Lower leg skin (tissue), 4 donors: Measurements from ENCODE around the gene PRRT3. TPM values are rescaled to one million over a fixed set of nuclear protein-coding genes. Genes with fewer than 3 reads are reported as not detected.
"Not testable (repeated sequence)": the region's sequence is repeated elsewhere in the genome, so short reads cannot be mapped to it uniquely, and the experiment has no call there.

Experiments
- DNase-seq, 2 donors: peaks; one replicate each; pipeline ENCODE4 v3.0.0-alpha.2; 2019; ENCODE audit warnings: low spot score in 2 of 2
- H3K4me3 ChIP-seq: fragments of 200-600 bp; sonication (generic); 2 replicates; pipeline ENCODE4 v1.5.1; 2017; ENCODE audit warnings: mild to moderate bottlenecking, low read depth; ENCODE audit not compliant: poor library complexity, severe bottlenecking
- POLR2A ChIP-seq, 2 donors: fragments of 450-650 bp; IDR thresholded peaks; one replicate each; pipeline ENCODE4 v1.6.1; 2016 to 2017; ENCODE audit warnings: antibody characterized with exemption in 2 of 2, mild to moderate bottlenecking in 1 of 2, moderate library complexity in 1 of 2
- WGBS, 2 donors: methylation state at CpG; one replicate each; pipeline ENCODE4 v1.1.5; 2018; 5-methylcytosine and 5-hydroxymethylcytosine counted together
- intact Hi-C: fragments of 100-400 bp; cut with DNase I; formaldehyde crosslinking; loops from one replicate; pipeline ENCODE4 v1.15.0; 2023; ENCODE audit warnings: low total_unique reads
- total RNA-seq, 4 donors: library from RNA; depleted of rRNA; stranded (reverse); fragments of >200 nt; gene quantifications; one replicate each; pipeline ENCODE4 v1.1.0, GENCODE V29; 2016
- TF ChIP-seq, protein P1 (sequence below), 3 donors: fragments of 450-650 bp; IDR thresholded peaks; one replicate each; pipeline ENCODE4 v1.5.1; 2016; ENCODE audit warnings: antibody characterized with exemption in 3 of 3, mild to moderate bottlenecking in 3 of 3, moderate library complexity in 2 of 3

Gene PRRT3
- total RNA-seq, 4 donors from 2014 or later, result 3.2 to 6.4 (median 4.0) TPM

DNA sequence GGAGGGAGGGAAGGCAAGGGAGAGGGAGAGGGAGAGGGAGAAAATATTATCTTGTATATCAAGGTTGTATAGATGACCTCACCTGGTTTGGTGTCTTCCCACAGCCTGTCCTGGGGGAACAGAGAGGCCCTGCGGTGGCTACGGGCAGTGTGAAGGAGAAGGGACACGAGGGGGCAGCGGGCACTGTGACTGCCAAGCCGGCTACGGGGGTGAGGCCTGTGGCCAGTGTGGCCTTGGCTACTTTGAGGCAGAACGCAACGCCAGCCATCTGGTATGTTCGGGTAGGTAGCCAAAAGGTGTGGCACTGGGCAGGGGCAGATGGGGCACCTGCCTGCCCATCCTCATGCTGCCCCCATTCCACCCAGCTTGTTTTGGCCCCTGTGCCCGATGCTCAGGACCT is 11.5 kb downstream of the PRRT3 start:
- no peak for TF ChIP-seq POLR2A (IDR thresholded peaks at IDR 0.05)
- TF ChIP-seq, protein P1, sequence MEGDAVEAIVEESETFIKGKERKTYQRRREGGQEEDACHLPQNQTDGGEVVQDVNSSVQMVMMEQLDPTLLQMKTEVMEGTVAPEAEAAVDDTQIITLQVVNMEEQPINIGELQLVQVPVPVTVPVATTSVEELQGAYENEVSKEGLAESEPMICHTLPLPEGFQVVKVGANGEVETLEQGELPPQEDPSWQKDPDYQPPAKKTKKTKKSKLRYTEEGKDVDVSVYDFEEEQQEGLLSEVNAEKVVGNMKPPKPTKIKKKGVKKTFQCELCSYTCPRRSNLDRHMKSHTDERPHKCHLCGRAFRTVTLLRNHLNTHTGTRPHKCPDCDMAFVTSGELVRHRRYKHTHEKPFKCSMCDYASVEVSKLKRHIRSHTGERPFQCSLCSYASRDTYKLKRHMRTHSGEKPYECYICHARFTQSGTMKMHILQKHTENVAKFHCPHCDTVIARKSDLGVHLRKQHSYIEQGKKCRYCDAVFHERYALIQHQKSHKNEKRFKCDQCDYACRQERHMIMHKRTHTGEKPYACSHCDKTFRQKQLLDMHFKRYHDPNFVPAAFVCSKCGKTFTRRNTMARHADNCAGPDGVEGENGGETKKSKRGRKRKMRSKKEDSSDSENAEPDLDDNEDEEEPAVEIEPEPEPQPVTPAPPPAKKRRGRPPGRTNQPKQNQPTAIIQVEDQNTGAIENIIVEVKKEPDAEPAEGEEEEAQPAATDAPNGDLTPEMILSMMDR (IDR thresholded peaks at IDR 0.05), result no peak
- intact Hi-C loops, result no loop called here
- DNase-seq, result no peak
- 93 to 97% methylated on average over 9 to 10 of the region's 10 CpGs for WGBS, 2 donors
- H3K4me3 ChIP-seq, result no peak overlapping the region

GRCh38 chr3:9939906-9940305 is 12.3 kb downstream of the PRRT3 start:
- intact Hi-C loops, DNase-seq, H3K4me3 ChIP-seq: not testable (repeated sequence)
- WGBS, 2 donors, result 91 to 95% methylated on average over 22 to 26 of the region's 32 CpGs

DNA sequence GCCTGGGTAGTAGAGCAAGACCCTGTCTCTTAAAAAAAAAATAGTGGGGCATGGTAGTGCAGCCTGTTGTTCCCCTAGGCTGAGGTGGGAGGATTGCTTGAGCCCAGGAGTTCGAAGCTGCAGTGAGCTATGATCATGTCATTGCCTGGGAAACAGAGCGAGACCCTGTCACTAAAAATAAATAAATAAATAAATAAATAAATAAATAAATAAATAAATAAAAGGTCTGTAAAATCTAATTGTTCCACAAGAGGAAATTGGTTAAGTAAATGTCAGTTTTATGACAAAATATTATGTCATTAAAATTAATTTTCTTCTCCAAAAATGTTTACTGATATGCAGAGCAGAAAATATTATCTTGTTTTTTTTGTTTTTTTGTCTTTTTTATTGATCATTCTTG is 13.2 kb downstream of the PRRT3 start:
- TF ChIP-seq, protein P1 (IDR thresholded peaks at IDR 0.05), result no peak
- no peak for TF ChIP-seq POLR2A (IDR thresholded peaks at IDR 0.05)
- intact Hi-C loops, result no loop called here
- 93 to 98% methylated on average over 2 of the region's 2 CpGs for WGBS, 2 donors
- no peak for DNase-seq
- H3K4me3 ChIP-seq, result no peak overlapping the region

- no peak overlapping the region for H3K4me3 ChIP-seq
- TF ChIP-seq POLR2A (IDR thresholded peaks at IDR 0.05), result no peak
- no peak for DNase-seq
- 90% methylated on average over 13 of the region's 13 CpGs for WGBS, 2 donors
- intact Hi-C loops, result no loop called here
Observed at GRCh38 chr3:9937486-9938238, 14.5 kb downstream of the PRRT3 start.

- DNase-seq, result no peak
- intact Hi-C loops, result no loop called here
- WGBS, 2 donors, result 87 to 92% methylated on average over 5 of the region's 5 CpGs
- TF ChIP-seq POLR2A (IDR thresholded peaks at IDR 0.05), result no peak
- TF ChIP-seq, protein P1 (IDR thresholded peaks at IDR 0.05), result no peak
- H3K4me3 ChIP-seq, result no peak overlapping the region
Observed at GRCh38 chr3:9935966-9936510, 16.2 kb downstream of the PRRT3 start.

- TF ChIP-seq, protein P1 (IDR thresholded peaks at IDR 0.05), result no peak
- no peak for TF ChIP-seq POLR2A (IDR thresholded peaks at IDR 0.05)
- intact Hi-C loops, result no loop called here
- no peak for DNase-seq
- WGBS, 2 donors, result 49 to 66% methylated on average over 4 of the region's 4 CpGs
- no peak overlapping the region for H3K4me3 ChIP-seq
Observed at GRCh38 chr3:9934993-9935392, 17.2 kb downstream of the PRRT3 start.

- intact Hi-C loops, result no loop called here
- H3K4me3 ChIP-seq, result peak overlapping the region; percentile 53
- WGBS, 2 donors, result 7 to 13% methylated on average over 11 of the region's 11 CpGs
- TF ChIP-seq, protein P1 (IDR thresholded peaks at IDR 0.05), result no peak
- no peak for TF ChIP-seq POLR2A (IDR thresholded peaks at IDR 0.05)
- peak in 1 of 2 donors; percentile 87 for DNase-seq
Observed at GRCh38 chr3:9934235-9934621, 18.0 kb downstream of the PRRT3 start.
